Fibroblast of skin of right quadriceps (primary cell): ENCODE measurements around the gene RUBCNL.
"Not testable (repeated sequence)": the region's sequence is repeated elsewhere in the genome, so short reads cannot be mapped to it uniquely, and the experiment has no call there.

Experiments
- DNase-seq: peaks from one replicate; pipeline ENCODE4 v3.0.0-alpha.2; 2013

The RUBCNL gene

GRCh38 chr13:46372938-46373337, 14.1 kb downstream of the RUBCNL start:
- DNase-seq, result not testable (repeated sequence)

- DNase-seq, result no peak
These were observed 15.0 kb downstream of the RUBCNL start for GRCh38 chr13:46372071-46372470.

- peak; percentile 89 for DNase-seq
These were observed 17.4 kb downstream of the RUBCNL start for GRCh38 chr13:46369506-46370277.

- peak; percentile 38 for DNase-seq
These were observed 19.3 kb downstream of the RUBCNL start for GRCh38 chr13:46367617-46368327.

GRCh38 chr13:46361276-46361934, 25.6 kb downstream of the RUBCNL start:
- peak; percentile 29 for DNase-seq

- DNase-seq, result no peak
These were observed 26.4 kb downstream of the RUBCNL start for GRCh38 chr13:46360604-46361003.

GRCh38 chr13:46359714-46360113, 27.3 kb downstream of the RUBCNL start:
- DNase-seq, result peak; percentile 73

GRCh38 chr13:46355901-46356590, 31.0 kb downstream of the RUBCNL start:
- DNase-seq, result no peak

GRCh38 chr13:46355088-46355468, 32.0 kb downstream of the RUBCNL start:
- DNase-seq, result no peak

- peak; percentile 97 for DNase-seq
These were observed 32.6 kb downstream of the RUBCNL start for GRCh38 chr13:46354156-46355087.

- no peak for DNase-seq
These were observed 34.2 kb downstream of the RUBCNL start for GRCh38 chr13:46352805-46353204.

GRCh38 chr13:46350003-46350402, 37.0 kb downstream of the RUBCNL start:
- DNase-seq, result no peak

- no peak for DNase-seq
These were observed 38.1 kb downstream of the RUBCNL start for GRCh38 chr13:46348961-46349360.

- DNase-seq, result no peak
These were observed 39.8 kb downstream of the RUBCNL start for GRCh38 chr13:46347277-46347676.

- DNase-seq, result peak; percentile 37
These were observed 41.2 kb downstream of the RUBCNL start for GRCh38 chr13:46345866-46346265.

- no peak for DNase-seq
These were observed 41.7 kb downstream of the RUBCNL start for GRCh38 chr13:46345398-46345797.

- no peak for DNase-seq
These were observed 43.6 kb downstream of the RUBCNL start for GRCh38 chr13:46343279-46343994.

GRCh38 chr13:46342538-46342937, 44.5 kb downstream of the RUBCNL start:
- no peak for DNase-seq

- DNase-seq, result peak; percentile 85
These were observed 45.8 kb downstream of the RUBCNL start for GRCh38 chr13:46341112-46341711.

- no peak for DNase-seq
These were observed 46.4 kb downstream of the RUBCNL start for GRCh38 chr13:46340631-46341111.

GRCh38 chr13:46340011-46340410, 47.0 kb downstream of the RUBCNL start:
- DNase-seq, result no peak
